Uterus (tissue), 4 donors: ENCODE results near the gene PPHLN1. TPM values are rescaled to one million over a fixed set of nuclear protein-coding genes. Genes with fewer than 3 reads are reported as not detected.
"Not testable (repeated sequence)": the region's sequence is repeated elsewhere in the genome, so short reads cannot be mapped to it uniquely, and the experiment has no call there.

Source experiments
- DNase-seq, 2 donors: peaks; one replicate each; pipeline ENCODE4 v3.0.0-alpha.2; 2019 to 2020
- H3K27ac ChIP-seq, 2 donors: fragments of 200-600 bp; sonication (generic); 1 replicate in 1 of 2; 2 replicates in 1 of 2; pipeline ENCODE4 v1.5.1; 2016 to 2018
- H3K27me3 ChIP-seq, 2 donors: fragments of 200-600 bp; sonication (generic); one replicate each; pipeline ENCODE4 v1.5.1; 2018 to 2019; ENCODE audit warnings: control low read depth in 1 of 2
- H3K36me3 ChIP-seq, 2 donors: fragments of 200-600 bp; sonication (generic); one replicate each; pipeline ENCODE4 v1.5.1; 2019; ENCODE audit warnings: control low read depth in 1 of 2
- H3K4me1 ChIP-seq, 2 donors: fragments of 200-600 bp; sonication (generic); one replicate each; pipeline ENCODE4 v1.5.1; 2018 to 2019; ENCODE audit warnings: control low read depth in 1 of 2
- H3K4me3 ChIP-seq, 2 donors: fragments of 200-600 bp; sonication (generic); 1 replicate in 1 of 2; 2 replicates in 1 of 2; pipeline ENCODE4 v1.5.1; 2018 to 2019; ENCODE audit warnings: mild to moderate bottlenecking in 1 of 2
- H3K9me3 ChIP-seq, 2 donors: fragments of 200-600 bp; sonication (generic); one replicate each; pipeline ENCODE4 v1.5.1; 2019; ENCODE audit warnings: control low read depth in 1 of 2
- POLR2A ChIP-seq, 2 donors: fragments of 450-650 bp; IDR thresholded peaks; one replicate each; pipeline ENCODE4 v1.6.1; 2016; ENCODE audit warnings: antibody characterized with exemption in 2 of 2, mild to moderate bottlenecking in 1 of 2, moderate library complexity in 1 of 2
- intact Hi-C: fragments of 100-400 bp; cut with DNase I; formaldehyde crosslinking; loops from one replicate; pipeline ENCODE4 v1.15.1; 2023; ENCODE audit warnings: low total_unique reads
- total RNA-seq, 4 donors: library from RNA; depleted of rRNA in 3 of 4; stranded (reverse); fragments of >200 nt in 3 of 4; gene quantifications; one replicate each; pipeline versions ENCODE4 v1.1.0 to v1.2.4, GENCODE V29; 2014 to 2023
- TF ChIP-seq, protein P1 (sequence below), 4 experiments: fragments of 200-600 bp in 2 of 4; fragments of 450-650 bp in 2 of 4; sonication (generic) in 2 of 4; IDR thresholded peaks; one replicate each; pipeline ENCODE4 v1.5.1; 2016 to 2019; ENCODE audit warnings: antibody characterized with exemption in 4 of 4, mild to moderate bottlenecking in 2 of 4, moderate library complexity in 1 of 4
- donor health status: DM: yes; HTN: yes; CAD: no.

The PPHLN1 gene
- total RNA-seq, 4 donors from 2014 or later = 20.2 to 124 (median 53.3) TPM

DNA sequence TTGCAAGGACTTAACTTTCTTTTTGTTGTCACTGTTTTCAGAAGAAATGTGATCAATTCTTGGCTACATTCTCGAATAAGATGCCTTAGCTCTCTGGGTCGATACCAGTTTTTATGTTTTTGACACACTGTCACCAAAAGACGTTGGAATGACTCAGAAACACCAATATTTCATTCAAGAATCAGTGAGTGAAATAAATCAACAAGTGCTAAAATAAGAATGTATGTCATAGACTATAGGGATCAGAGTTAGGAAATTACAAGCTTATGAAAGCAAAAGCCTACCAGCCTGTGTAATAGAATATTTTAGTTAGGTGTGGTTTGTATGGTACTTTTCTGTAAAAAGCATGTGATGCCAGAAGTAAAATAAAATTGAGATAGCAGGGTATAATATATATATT lies 17.8 kb downstream of the PPHLN1 start:
- TF ChIP-seq, protein P1, sequence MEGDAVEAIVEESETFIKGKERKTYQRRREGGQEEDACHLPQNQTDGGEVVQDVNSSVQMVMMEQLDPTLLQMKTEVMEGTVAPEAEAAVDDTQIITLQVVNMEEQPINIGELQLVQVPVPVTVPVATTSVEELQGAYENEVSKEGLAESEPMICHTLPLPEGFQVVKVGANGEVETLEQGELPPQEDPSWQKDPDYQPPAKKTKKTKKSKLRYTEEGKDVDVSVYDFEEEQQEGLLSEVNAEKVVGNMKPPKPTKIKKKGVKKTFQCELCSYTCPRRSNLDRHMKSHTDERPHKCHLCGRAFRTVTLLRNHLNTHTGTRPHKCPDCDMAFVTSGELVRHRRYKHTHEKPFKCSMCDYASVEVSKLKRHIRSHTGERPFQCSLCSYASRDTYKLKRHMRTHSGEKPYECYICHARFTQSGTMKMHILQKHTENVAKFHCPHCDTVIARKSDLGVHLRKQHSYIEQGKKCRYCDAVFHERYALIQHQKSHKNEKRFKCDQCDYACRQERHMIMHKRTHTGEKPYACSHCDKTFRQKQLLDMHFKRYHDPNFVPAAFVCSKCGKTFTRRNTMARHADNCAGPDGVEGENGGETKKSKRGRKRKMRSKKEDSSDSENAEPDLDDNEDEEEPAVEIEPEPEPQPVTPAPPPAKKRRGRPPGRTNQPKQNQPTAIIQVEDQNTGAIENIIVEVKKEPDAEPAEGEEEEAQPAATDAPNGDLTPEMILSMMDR (IDR thresholded peaks at IDR 0.05) = no peak
- TF ChIP-seq POLR2A (IDR thresholded peaks at IDR 0.05) = no peak
- intact Hi-C loops = no loop called here
- no peak overlapping the region for H3K4me3 ChIP-seq
- no peaks in the 10 kb centered on the region for H3K27me3 ChIP-seq
- H3K36me3 ChIP-seq = no peaks in the 10 kb centered on the region
- no peak for DNase-seq
- no peaks in the 10 kb centered on the region for H3K9me3 ChIP-seq
- H3K27ac ChIP-seq = no peak overlapping the region
- no peaks in the 10 kb centered on the region for H3K4me1 ChIP-seq

DNA sequence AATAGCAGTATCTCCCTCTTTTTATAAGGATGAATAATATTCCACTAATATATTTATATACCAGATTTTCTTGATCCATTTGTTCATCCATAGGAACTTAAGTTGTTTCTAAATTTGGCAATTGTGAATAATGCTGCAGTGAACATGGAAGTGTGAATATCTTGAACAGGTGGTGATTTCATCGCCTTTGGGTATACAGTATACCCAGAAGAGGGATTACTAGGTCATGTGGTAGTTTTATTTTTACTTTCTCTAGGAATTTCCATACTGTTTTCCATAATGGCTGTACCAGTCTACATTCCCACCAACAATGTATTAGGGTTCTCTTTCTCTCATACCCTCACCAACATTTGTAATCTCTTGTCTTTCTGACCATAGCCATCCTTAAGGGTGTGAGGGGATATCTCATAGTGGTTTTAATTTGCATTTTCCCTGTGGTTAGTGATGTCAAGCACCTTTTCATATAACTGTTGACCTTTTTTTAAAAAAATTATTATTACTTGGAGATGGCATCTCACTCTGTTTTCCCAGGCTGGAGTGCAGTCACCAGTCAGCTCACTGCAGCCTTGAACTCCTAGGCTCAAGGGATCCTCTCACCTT lies 20.5 kb downstream of the PPHLN1 start:
- no peaks in the 10 kb centered on the region for H3K4me1 ChIP-seq
- H3K36me3 ChIP-seq = no peaks in the 10 kb centered on the region
- intact Hi-C loops = no loop called here
- no peaks in the 10 kb centered on the region for H3K27me3 ChIP-seq
- no peak for DNase-seq
- H3K4me3 ChIP-seq = no peak overlapping the region
- no peak for TF ChIP-seq POLR2A (IDR thresholded peaks at IDR 0.05)
- TF ChIP-seq, protein P1 (IDR thresholded peaks at IDR 0.05) = no peak
- no peaks in the 10 kb centered on the region for H3K9me3 ChIP-seq
- no peak overlapping the region for H3K27ac ChIP-seq

DNA sequence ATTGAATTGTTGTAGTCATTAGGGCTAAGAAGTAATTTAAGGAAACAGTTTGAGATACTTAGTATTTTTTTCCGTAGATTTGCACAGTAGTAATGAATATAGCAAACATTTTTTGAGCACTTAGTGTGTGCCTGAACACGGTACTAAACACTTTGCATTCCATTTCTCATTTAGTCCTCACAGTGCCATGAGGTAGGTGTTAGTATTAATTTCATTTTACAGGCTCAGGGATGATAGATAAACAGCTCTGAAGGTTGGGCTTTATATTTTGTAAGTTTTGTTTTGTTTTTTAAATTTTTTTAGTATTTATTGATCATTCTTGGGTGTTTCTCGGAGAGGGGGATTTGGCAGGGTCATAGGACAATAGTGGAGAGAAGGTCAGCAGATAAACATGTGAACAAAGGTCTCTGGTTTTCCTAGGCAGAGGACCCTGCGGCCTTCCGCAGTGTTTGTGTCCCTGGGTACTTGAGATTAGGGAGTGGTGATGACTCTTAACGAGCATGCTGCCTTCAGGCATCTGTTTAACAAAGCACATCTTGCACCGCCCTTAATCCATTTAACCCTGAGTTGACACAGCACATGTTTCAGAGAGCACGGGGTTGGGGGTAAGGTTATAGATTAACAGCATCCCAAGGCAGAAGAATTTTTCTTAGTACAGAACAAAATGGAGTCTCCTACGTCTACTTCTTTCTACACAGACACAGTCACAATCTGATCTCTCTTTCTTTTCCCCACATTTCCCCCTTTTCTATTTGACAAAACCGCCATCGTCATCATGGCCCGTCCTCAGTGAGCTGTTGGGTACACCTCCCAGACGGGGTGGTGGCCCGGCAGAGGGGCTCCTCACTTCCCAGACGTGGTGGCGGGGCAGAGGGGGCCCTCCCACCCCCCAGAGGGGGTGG lies 23.4 kb downstream of the PPHLN1 start:
- H3K9me3 ChIP-seq, H3K27ac ChIP-seq, DNase-seq, H3K4me1 ChIP-seq, H3K27me3 ChIP-seq, H3K36me3 ChIP-seq, intact Hi-C loops, H3K4me3 ChIP-seq: not testable (repeated sequence)

DNA sequence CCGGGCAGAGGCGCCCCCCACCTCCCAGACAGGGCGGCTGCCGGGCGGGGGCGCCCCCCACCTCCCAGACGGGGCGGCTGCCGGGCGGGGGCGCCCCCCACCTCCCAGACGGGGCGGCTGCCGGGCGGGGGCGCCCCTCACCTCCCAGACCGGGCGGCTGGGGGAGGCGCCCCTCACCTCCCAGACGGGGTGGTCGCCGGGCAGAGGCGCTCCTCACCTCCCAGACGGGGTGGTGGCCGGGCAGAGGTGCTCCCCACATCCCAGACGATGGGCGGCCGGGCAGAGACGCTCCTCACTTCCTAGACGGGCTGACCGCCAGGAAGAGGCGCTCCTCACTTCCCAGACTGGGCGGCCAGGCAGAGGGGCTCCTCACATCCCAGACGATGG lies 24.0 kb downstream of the PPHLN1 start:
- H3K27ac ChIP-seq, H3K9me3 ChIP-seq, intact Hi-C loops, DNase-seq, H3K4me3 ChIP-seq, H3K36me3 ChIP-seq, H3K4me1 ChIP-seq, H3K27me3 ChIP-seq: not testable (repeated sequence)

DNA sequence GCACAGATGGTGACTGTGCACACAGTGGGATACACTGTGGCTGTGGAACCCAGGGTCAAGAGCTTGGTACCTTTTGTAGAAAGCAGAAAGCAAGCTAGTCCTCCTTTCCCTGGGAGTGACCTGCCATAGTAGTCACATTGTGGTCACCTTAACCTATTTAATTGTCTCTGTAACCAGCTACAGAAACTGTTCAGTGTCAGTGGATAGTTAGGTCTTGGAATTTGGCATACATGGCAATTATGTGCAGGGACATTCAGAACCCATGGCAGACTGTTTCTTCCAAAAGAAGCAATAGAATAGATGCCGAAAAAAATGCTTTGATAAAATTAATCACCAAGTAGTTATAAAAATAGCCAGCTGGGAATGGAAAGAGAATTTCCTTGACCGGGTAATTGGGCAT lies 30.4 kb downstream of the PPHLN1 start:
- Histone ChIP-seq H3K27ac (no peak overlapping the region), H3K36me3 (no peaks in the 10 kb centered on the region), H3K4me3 (no peak overlapping the region), H3K9me3 (no peaks in the 10 kb centered on the region), H3K27me3 (no peaks in the 10 kb centered on the region), H3K4me1 (no peaks in the 10 kb centered on the region)
- intact Hi-C loops = no loop called here
- TF ChIP-seq, protein P1 (IDR thresholded peaks at IDR 0.05) = no peak
- TF ChIP-seq POLR2A (IDR thresholded peaks at IDR 0.05) = no peak
- DNase-seq = no peak

DNA sequence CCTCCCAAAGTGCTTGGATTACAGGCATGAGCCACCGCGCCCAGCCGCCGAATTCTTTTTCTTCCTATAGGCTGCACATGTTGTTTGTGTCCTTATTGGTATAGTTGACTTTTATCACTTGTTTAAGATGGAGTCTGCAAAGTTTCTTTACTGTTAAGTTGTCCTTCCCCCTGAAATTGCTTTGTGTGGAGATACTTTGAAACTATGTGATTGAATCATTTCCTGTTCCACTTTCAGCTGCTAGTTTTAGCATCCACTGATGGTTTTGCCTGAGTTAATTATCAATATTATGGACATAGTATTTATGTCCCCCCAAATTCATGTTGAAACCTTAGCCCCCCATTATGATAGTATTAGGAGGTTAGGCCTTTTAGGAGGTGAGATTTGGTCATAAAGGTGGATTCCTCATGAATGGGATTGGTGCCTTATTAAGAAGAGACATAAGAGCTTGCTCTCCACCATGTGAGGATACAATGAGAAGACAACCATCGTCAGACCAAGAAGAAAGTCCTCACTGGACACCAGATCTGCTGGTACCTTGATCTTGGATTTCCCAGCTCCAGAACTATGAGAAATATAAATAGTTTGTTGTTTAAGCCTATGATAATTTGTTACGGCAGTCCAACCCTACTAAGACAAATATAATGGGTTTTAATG lies 34.9 kb downstream of the PPHLN1 start:
- no peaks in the 10 kb centered on the region for H3K4me1 ChIP-seq
- H3K27me3 ChIP-seq = no peaks in the 10 kb centered on the region
- H3K36me3 ChIP-seq = no peaks in the 10 kb centered on the region
- no peak for DNase-seq
- TF ChIP-seq, protein P1 (IDR thresholded peaks at IDR 0.05) = no peak
- TF ChIP-seq POLR2A (IDR thresholded peaks at IDR 0.05) = no peak
- H3K4me3 ChIP-seq = no peak overlapping the region
- H3K27ac ChIP-seq = no peak overlapping the region
- intact Hi-C loops = no loop called here
- no peaks in the 10 kb centered on the region for H3K9me3 ChIP-seq
